H9 (cell line): Measurements from ENCODE around the gene C10orf62. TPM values are rescaled to one million over a fixed set of nuclear protein-coding genes. Genes with fewer than 3 reads are reported as not detected.

Experiments
- DNase-seq: peaks from one replicate; pipeline ENCODE4 v3.0.0-alpha.2; 2017
- H2AFZ ChIP-seq: one replicate; pipeline ENCODE4 v1.6.1; 2013; ENCODE audit warnings: mild to moderate bottlenecking, low read length, control low read depth, moderate library complexity
- H2AK5ac ChIP-seq: 2 replicates; pipeline ENCODE4 v1.6.1; 2013; ENCODE audit warnings: low read length, control low read depth, mixed read lengths; ENCODE audit not compliant: insufficient read length
- H2BK120ac ChIP-seq: one replicate; pipeline ENCODE4 v1.6.1; 2013; ENCODE audit warnings: low read depth, mild to moderate bottlenecking, low read length, control low read depth, inconsistent platforms; ENCODE audit not compliant: poor library complexity, severe bottlenecking
- H2BK12ac ChIP-seq: 2 replicates; pipeline ENCODE4 v1.6.1; 2013; ENCODE audit warnings: low read length, control low read depth, mixed read lengths, low read depth; ENCODE audit not compliant: insufficient read length
- H2BK15ac ChIP-seq: 2 replicates; pipeline ENCODE4 v1.6.1; 2013; ENCODE audit warnings: low read depth, low read length, control low read depth
- H2BK20ac ChIP-seq: one replicate; pipeline ENCODE4 v1.6.1; 2013; ENCODE audit warnings: low read depth, mild to moderate bottlenecking, low read length, control low read depth, inconsistent platforms; ENCODE audit not compliant: poor library complexity, severe bottlenecking
- H2BK5ac ChIP-seq: 2 replicates; pipeline ENCODE4 v1.6.1; 2013; ENCODE audit warnings: low read length, control low read depth, mixed read lengths; ENCODE audit not compliant: insufficient read length
- H3K14ac ChIP-seq: 2 replicates; pipeline ENCODE4 v1.6.1; 2013; ENCODE audit warnings: low read length, control low read depth; ENCODE audit not compliant: insufficient read depth
- H3K18ac ChIP-seq: 2 replicates; pipeline ENCODE4 v1.6.1; 2013; ENCODE audit warnings: low read depth, mild to moderate bottlenecking, mixed read lengths, low read length, control low read depth; ENCODE audit not compliant: insufficient read length
- H3K23ac ChIP-seq: 2 replicates; pipeline ENCODE4 v1.6.1; 2013; ENCODE audit warnings: low read length, control low read depth, mixed read lengths, low read depth; ENCODE audit not compliant: insufficient read length
- H3K23me2 ChIP-seq: 2 replicates; pipeline ENCODE4 v1.6.1; 2013; ENCODE audit warnings: low read depth, mild to moderate bottlenecking, mixed read lengths, low read length, control low read depth; ENCODE audit not compliant: insufficient read length, poor library complexity, severe bottlenecking
- H3K27ac ChIP-seq: 2 replicates; pipeline ENCODE4 v1.5.1; 2013; ENCODE audit warnings: low read length, control low read depth, mixed read lengths, low read depth; ENCODE audit not compliant: insufficient read length
- H3K27me3 ChIP-seq: 2 replicates; pipeline ENCODE4 v1.6.1; 2013; ENCODE audit warnings: low read length, control low read depth, inconsistent platforms; ENCODE audit not compliant: insufficient read depth
- H3K4ac ChIP-seq: 2 replicates; pipeline ENCODE4 v1.6.1; 2013; ENCODE audit warnings: low read depth, mild to moderate bottlenecking, control low read depth, inconsistent platforms, low read length, moderate library complexity
- H3K4me1 ChIP-seq: 2 replicates; pipeline ENCODE4 v1.6.1; 2013; ENCODE audit warnings: low read length, control low read depth, inconsistent platforms; ENCODE audit not compliant: insufficient read depth
- H3K4me2 ChIP-seq: 2 replicates; pipeline ENCODE4 v1.6.1; 2013; ENCODE audit warnings: low read length, control low read depth, mixed read lengths; ENCODE audit not compliant: insufficient read length, insufficient read depth
- H3K56ac ChIP-seq: 2 replicates; pipeline ENCODE4 v1.6.1; 2013; ENCODE audit warnings: low read depth, mild to moderate bottlenecking, mixed read lengths, low read length, control low read depth; ENCODE audit not compliant: insufficient read length
- H3K79me1 ChIP-seq: 2 replicates; pipeline ENCODE4 v1.6.1; 2013; ENCODE audit warnings: low read depth, mild to moderate bottlenecking, moderate library complexity, low read length, control low read depth, inconsistent platforms; ENCODE audit not compliant: insufficient read depth, poor library complexity, severe bottlenecking
- H3K79me2 ChIP-seq: 2 replicates; pipeline ENCODE4 v1.6.1; 2013; ENCODE audit warnings: low read length, control low read depth, inconsistent platforms; ENCODE audit not compliant: insufficient read depth
- H3K9ac ChIP-seq: 2 replicates; pipeline ENCODE4 v1.6.1; 2013; ENCODE audit warnings: low read length, control low read depth, mixed read lengths; ENCODE audit not compliant: insufficient read length; ENCODE audit errors: extremely low read depth
- H3K9me3 ChIP-seq: one replicate; pipeline ENCODE4 v1.6.1; 2013; ENCODE audit warnings: low read depth, low read length, inconsistent platforms; ENCODE audit not compliant: control insufficient read depth
- H3T11ph ChIP-seq: one replicate; pipeline ENCODE4 v1.6.1; 2013; ENCODE audit warnings: mild to moderate bottlenecking, low read length, control low read depth, inconsistent platforms
- H4K20me1 ChIP-seq: one replicate; pipeline ENCODE4 v1.6.1; 2013; ENCODE audit not compliant: control insufficient read depth, insufficient read length, insufficient read depth
- H4K5ac ChIP-seq: 2 replicates; pipeline ENCODE4 v1.6.1; 2013; ENCODE audit warnings: low read depth, mild to moderate bottlenecking, mixed read lengths, low read length, control low read depth; ENCODE audit not compliant: insufficient read length
- H4K8ac ChIP-seq: replicated peaks from 2 replicates; pipeline ENCODE4 v1.6.1; 2013; ENCODE audit warnings: low read length, control low read depth, mixed read lengths, low read depth; ENCODE audit not compliant: insufficient read length
- H4K91ac ChIP-seq: 2 replicates; pipeline ENCODE4 v1.6.1; 2013; ENCODE audit warnings: low read depth, mild to moderate bottlenecking, moderate library complexity, mixed read lengths, low read length, control low read depth; ENCODE audit not compliant: insufficient read length
- H3K27ac Mint-ChIP-seq, 3 experiments: 2 replicates in 2 of 3; 3 replicates in 1 of 3; pipeline ENCODE4 v1.8.0; 2020 to 2021; ENCODE audit warnings: mixed read lengths in 3 of 3, mild to moderate bottlenecking in 1 of 3, moderate library complexity in 1 of 3
- H3K27me3 Mint-ChIP-seq: 2 replicates; pipeline ENCODE4 v1.8.0; 2021; ENCODE audit warnings: low read depth, mild to moderate bottlenecking, moderate library complexity, mixed read lengths
- H3K36me3 Mint-ChIP-seq, 3 experiments: 2 replicates in 2 of 3; 3 replicates in 1 of 3; pipeline ENCODE4 v1.8.0; 2020 to 2021; ENCODE audit warnings: low read depth in 3 of 3, mixed read lengths in 3 of 3; ENCODE audit not compliant: insufficient read depth in 1 of 3
- H3K4me1 Mint-ChIP-seq, 2 experiments: 2 replicates each; pipeline ENCODE4 v1.8.0; 2020; ENCODE audit warnings: mixed read lengths in 2 of 2
- H3K4me3 Mint-ChIP-seq, 2 experiments: 2 replicates in 1 of 2; 3 replicates in 1 of 2; pipeline ENCODE4 v1.8.0; 2020 to 2021; ENCODE audit warnings: mild to moderate bottlenecking in 2 of 2, mixed read lengths in 2 of 2, moderate library complexity in 1 of 2
- H3K9me3 Mint-ChIP-seq, 2 experiments: 2 replicates in 1 of 2; 3 replicates in 1 of 2; pipeline ENCODE4 v1.8.0; 2020; ENCODE audit warnings: mild to moderate bottlenecking in 2 of 2, mixed read lengths in 2 of 2, moderate library complexity in 1 of 2
- WGBS: extraction: QIAGEN DNeasy Blood & Tissue Kit; methylation state at CpG from one replicate; pipeline ENCODE4 v1.1.7; 2013; ENCODE audit warnings: missing lambda C conversion rate, low lambda C conversion rate, mixed read lengths; ENCODE audit not compliant: insufficient read length; ENCODE audit errors: extremely low coverage; 5-methylcytosine and 5-hydroxymethylcytosine counted together
- total RNA-seq: library from RNA; stranded (reverse); gene quantifications from 2 replicates; pipeline ENCODE4 v1.2.1, GENCODE V29; 2021
- TF ChIP-seq, protein P1 (sequence below): fragments of 200-600 bp; sonication (generic); conservative IDR thresholded peaks from 3 replicates; pipeline ENCODE4 v1.8.0; 2021; ENCODE audit warnings: antibody characterized with exemption, mild to moderate bottlenecking

Gene C10orf62
- total RNA-seq, 1 experiment from 2014 or later, result 0.31 TPM

DNA sequence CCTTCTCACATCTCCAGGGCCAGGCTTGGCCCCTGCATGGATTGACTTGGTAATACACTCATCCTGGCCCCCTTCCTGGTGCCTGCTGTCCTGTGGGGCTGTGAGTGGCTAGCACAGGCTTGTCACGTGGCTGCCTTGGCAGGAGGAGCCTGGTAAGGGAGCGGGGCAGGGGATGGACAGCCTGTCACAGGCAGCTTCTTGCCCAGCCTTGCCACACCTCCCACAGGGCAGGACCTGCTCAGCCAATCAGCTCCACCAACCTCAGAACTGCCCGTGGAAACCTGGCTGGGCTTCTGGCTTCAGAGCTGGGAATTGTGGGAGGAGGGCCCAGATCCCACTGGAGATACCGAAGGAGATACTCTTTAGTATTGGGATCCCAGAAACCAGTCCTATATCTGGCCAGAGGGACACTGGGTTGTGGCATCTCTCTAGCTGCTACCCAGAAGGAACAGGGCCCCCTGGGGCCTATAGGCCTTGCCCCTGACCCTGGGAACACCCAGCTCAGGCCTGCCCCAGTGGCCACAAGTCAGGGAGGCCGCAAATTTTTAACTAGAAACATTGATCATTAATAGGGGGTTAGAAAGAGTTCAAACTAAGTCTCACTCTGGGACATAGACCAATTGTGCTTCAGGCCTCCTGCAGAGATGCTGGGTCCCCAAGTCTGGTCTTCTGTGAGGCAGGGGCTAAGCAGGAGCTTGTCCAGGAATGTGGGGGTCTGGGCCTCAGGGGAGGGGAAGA is 5.3 kb upstream of the C10orf62 start, which contains the start of gene HOGA1:
Gene HOGA1, plus strand, starts transcription at position 330 of the 738 bp plus-strand sequence. Its CDS starts 315 bp downstream, at position 645.
- Mint-ChIP-seq H3K36me3 (no peaks in the 10 kb centered on the region), H3K9me3 (no peaks in the 10 kb centered on the region), H3K4me1 (peaks cover 3 to 13% of the 10 kb centered on the region in 2 experiments; a peak in 3 of 4 replicates), H3K4me3 (no peak within 1 kb of the TSS), H3K27ac (no peak within 1 kb of the TSS; a peak in 1 of 7 replicates), H3K27me3 (peaks cover 2% of the 10 kb centered on the region; the same call in 1 of the 2 replicates)
- H4K8ac ChIP-seq, result no peak within 1 kb of the TSS
- no peak within 1 kb of the TSS for H3K9ac ChIP-seq
- H3K56ac ChIP-seq, result no peak within 1 kb of the TSS
- TF ChIP-seq, protein P1, sequence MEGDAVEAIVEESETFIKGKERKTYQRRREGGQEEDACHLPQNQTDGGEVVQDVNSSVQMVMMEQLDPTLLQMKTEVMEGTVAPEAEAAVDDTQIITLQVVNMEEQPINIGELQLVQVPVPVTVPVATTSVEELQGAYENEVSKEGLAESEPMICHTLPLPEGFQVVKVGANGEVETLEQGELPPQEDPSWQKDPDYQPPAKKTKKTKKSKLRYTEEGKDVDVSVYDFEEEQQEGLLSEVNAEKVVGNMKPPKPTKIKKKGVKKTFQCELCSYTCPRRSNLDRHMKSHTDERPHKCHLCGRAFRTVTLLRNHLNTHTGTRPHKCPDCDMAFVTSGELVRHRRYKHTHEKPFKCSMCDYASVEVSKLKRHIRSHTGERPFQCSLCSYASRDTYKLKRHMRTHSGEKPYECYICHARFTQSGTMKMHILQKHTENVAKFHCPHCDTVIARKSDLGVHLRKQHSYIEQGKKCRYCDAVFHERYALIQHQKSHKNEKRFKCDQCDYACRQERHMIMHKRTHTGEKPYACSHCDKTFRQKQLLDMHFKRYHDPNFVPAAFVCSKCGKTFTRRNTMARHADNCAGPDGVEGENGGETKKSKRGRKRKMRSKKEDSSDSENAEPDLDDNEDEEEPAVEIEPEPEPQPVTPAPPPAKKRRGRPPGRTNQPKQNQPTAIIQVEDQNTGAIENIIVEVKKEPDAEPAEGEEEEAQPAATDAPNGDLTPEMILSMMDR, result no peak
- H2BK120ac ChIP-seq, result no peak within 1 kb of the TSS
- no peak within 1 kb of the TSS for H3K18ac ChIP-seq
- H2AFZ ChIP-seq, result no peak within 1 kb of the TSS
- H3K4me2 ChIP-seq, result no peak within 1 kb of the TSS
- H3K9me3 ChIP-seq, result no peaks in the 10 kb centered on the region
- H2BK20ac ChIP-seq, result no peak within 1 kb of the TSS
- no peak within 1 kb of the TSS for H2BK5ac ChIP-seq
- H3T11ph ChIP-seq, result no peak within 1 kb of the TSS
- H2BK15ac ChIP-seq, result no peak within 1 kb of the TSS
- H3K14ac ChIP-seq, result no peak within 1 kb of the TSS; the same call in 1 of the 2 replicates
- no peak within 1 kb of the TSS for H2AK5ac ChIP-seq
- no peaks in the 10 kb centered on the region for H3K23me2 ChIP-seq
- H4K20me1 ChIP-seq, result no peaks in the 10 kb centered on the region
- H3K79me1 ChIP-seq, result no peaks in the 10 kb centered on the region
- no peaks in the 10 kb centered on the region for H3K27me3 ChIP-seq
- H2BK12ac ChIP-seq, result no peak within 1 kb of the TSS
- H3K4ac ChIP-seq, result no peak within 1 kb of the TSS
- peak; percentile 89 for DNase-seq
- no CpG with 5 or more reads among the region's 5 CpGs for WGBS
- no peaks in the 10 kb centered on the region for H3K4me1 ChIP-seq
- H4K5ac ChIP-seq, result no peak within 1 kb of the TSS
- no peak within 1 kb of the TSS for H3K27ac ChIP-seq
- no peak within 1 kb of the TSS for H3K23ac ChIP-seq
- H4K91ac ChIP-seq, result no peak within 1 kb of the TSS
- H3K79me2 ChIP-seq, result no peaks in the 10 kb centered on the region
